OCI-LY3 (cell line): ENCODE results near the gene TNFAIP8L3.

Source experiments
- H2AFZ ChIP-seq: fragments of 200-600, 300-600 bp; shearing (Covaris generic); 2 replicates; pipeline ENCODE4 v1.6.0; 2014; ENCODE audit warnings: antibody characterized with exemption, low read depth, low read length
- H3K27ac ChIP-seq: fragments of 200-600, 300-600 bp; sonication (generic); 2 replicates; pipeline ENCODE4 v1.5.1; 2014; ENCODE audit warnings: mild to moderate bottlenecking, low read length, moderate library complexity, mixed read lengths
- H3K27me3 ChIP-seq: fragments of 200-600, 300-600 bp; sonication (generic); 2 replicates; pipeline ENCODE4 v1.6.1; 2014; ENCODE audit warnings: low read depth, low read length, mixed read lengths
- H3K36me3 ChIP-seq: fragments of 200-600, 300-600 bp; sonication (generic); replicated peaks from 2 replicates; pipeline ENCODE3; 2014; ENCODE audit warnings: low read depth, low read length, mixed read lengths
- H3K4me1 ChIP-seq: fragments of 300-600, 200-600 bp; sonication (generic); 2 replicates; pipeline ENCODE4 v1.6.1; 2014; ENCODE audit warnings: low read length, mixed read lengths
- H3K4me2 ChIP-seq: fragments of 200-600, 300-600 bp; sonication (generic); 2 replicates; pipeline ENCODE4 v1.6.1; 2014; ENCODE audit warnings: low read length, mixed read lengths
- H3K4me3 ChIP-seq: fragments of 300-600, 200-600 bp; sonication (generic); 2 replicates; pipeline ENCODE4 v1.5.1; 2014; ENCODE audit warnings: antibody characterized with exemption, mild to moderate bottlenecking, low read length, moderate library complexity
- H3K79me2 ChIP-seq: fragments of 300-600, 200-600 bp; shearing (Covaris generic); 2 replicates; pipeline ENCODE4 v1.6.1; 2014; ENCODE audit warnings: mild to moderate bottlenecking, low read length, mixed read lengths
- H3K9ac ChIP-seq: fragments of 300-600, 200-600 bp; shearing (Covaris generic); 2 replicates; pipeline ENCODE4 v1.6.0; 2014; ENCODE audit warnings: mild to moderate bottlenecking, low read length, moderate library complexity
- H3K9me3 ChIP-seq: fragments of 200-600, 300-600 bp; shearing (Covaris generic); 2 replicates; pipeline ENCODE4 v1.6.1; 2014; ENCODE audit warnings: low read length, mixed read lengths; ENCODE audit not compliant: insufficient read depth
- H4K20me1 ChIP-seq: fragments of 200-600, 300-600 bp; sonication (generic); 2 replicates; pipeline ENCODE4 v1.6.1; 2016; ENCODE audit warnings: low read length, mixed read lengths; ENCODE audit not compliant: insufficient read depth
- EZH2phosphoT487 ChIP-seq: fragments of 200-600 bp; shearing (Covaris generic); IDR thresholded peaks from 2 replicates; pipeline ENCODE4 v1.6.1; 2018; ENCODE audit warnings: antibody characterized with exemption, mixed run types, low read depth
- TF ChIP-seq, protein P1 (sequence below): fragments of 200-600, 300-600 bp; sonication (generic); IDR thresholded peaks from 2 replicates; pipeline ENCODE4 v1.5.1; 2014; ENCODE audit warnings: antibody characterized with exemption, low read length, low read depth

The TNFAIP8L3 gene

GRCh38 chr15:51022206-51022605 is 72.5 kb downstream of the TNFAIP8L3 start:
- Histone ChIP-seq H3K79me2 (no peaks in the 10 kb centered on the region), H3K4me2 (no peak overlapping the region), H2AFZ (no peak overlapping the region), H3K27me3 (no peaks in the 10 kb centered on the region), H3K9ac (no peak overlapping the region), H3K27ac (no peak overlapping the region), H3K4me1 (0 out of 2 replicates have a peak, but pooled peaks cover 3% of the 10 kb centered on the region), H3K36me3 (no peaks in the 10 kb centered on the region), H3K4me3 (no peak overlapping the region), H4K20me1 (no peaks in the 10 kb centered on the region), H3K9me3 (no peaks in the 10 kb centered on the region)
- TF ChIP-seq, protein P1, sequence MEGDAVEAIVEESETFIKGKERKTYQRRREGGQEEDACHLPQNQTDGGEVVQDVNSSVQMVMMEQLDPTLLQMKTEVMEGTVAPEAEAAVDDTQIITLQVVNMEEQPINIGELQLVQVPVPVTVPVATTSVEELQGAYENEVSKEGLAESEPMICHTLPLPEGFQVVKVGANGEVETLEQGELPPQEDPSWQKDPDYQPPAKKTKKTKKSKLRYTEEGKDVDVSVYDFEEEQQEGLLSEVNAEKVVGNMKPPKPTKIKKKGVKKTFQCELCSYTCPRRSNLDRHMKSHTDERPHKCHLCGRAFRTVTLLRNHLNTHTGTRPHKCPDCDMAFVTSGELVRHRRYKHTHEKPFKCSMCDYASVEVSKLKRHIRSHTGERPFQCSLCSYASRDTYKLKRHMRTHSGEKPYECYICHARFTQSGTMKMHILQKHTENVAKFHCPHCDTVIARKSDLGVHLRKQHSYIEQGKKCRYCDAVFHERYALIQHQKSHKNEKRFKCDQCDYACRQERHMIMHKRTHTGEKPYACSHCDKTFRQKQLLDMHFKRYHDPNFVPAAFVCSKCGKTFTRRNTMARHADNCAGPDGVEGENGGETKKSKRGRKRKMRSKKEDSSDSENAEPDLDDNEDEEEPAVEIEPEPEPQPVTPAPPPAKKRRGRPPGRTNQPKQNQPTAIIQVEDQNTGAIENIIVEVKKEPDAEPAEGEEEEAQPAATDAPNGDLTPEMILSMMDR, result no peak
- no peak for TF ChIP-seq EZH2phosphoT487

GRCh38 chr15:51016615-51017014 is 78.1 kb downstream of the TNFAIP8L3 start:
- no peak for TF ChIP-seq EZH2phosphoT487
- TF ChIP-seq, protein P1, result no peak
- Histone ChIP-seq H3K4me3 (no peak overlapping the region), H3K9ac (no peak overlapping the region), H2AFZ (no peak overlapping the region), H3K36me3 (no peaks in the 10 kb centered on the region), H3K4me2 (no peak overlapping the region), H4K20me1 (no peaks in the 10 kb centered on the region), H3K27me3 (no peaks in the 10 kb centered on the region), H3K79me2 (no peaks in the 10 kb centered on the region), H3K9me3 (no peaks in the 10 kb centered on the region), H3K27ac (no peak overlapping the region), H3K4me1 (no peaks in the 10 kb centered on the region)

- TF ChIP-seq EZH2phosphoT487, result no peak
- TF ChIP-seq, protein P1, result no peak
- H3K27me3 ChIP-seq, result no peaks in the 10 kb centered on the region
- no peak overlapping the region for H3K4me3 ChIP-seq
- no peaks in the 10 kb centered on the region for H3K79me2 ChIP-seq
- H2AFZ ChIP-seq, result no peak overlapping the region
- H4K20me1 ChIP-seq, result no peaks in the 10 kb centered on the region
- H3K9ac ChIP-seq, result no peak overlapping the region
- H3K27ac ChIP-seq, result no peak overlapping the region
- no peak overlapping the region for H3K4me2 ChIP-seq
- no peaks in the 10 kb centered on the region for H3K4me1 ChIP-seq
- H3K36me3 ChIP-seq, result no peaks in the 10 kb centered on the region
- no peaks in the 10 kb centered on the region for H3K9me3 ChIP-seq
These were observed 83.5 kb downstream of the TNFAIP8L3 start for GRCh38 chr15:51011212-51011611.

GRCh38 chr15:51007131-51007666 is 87.5 kb downstream of the TNFAIP8L3 start:
- H3K36me3 ChIP-seq, result peaks cover 4% of the 10 kb centered on the region
- H3K27me3 ChIP-seq, result no peaks in the 10 kb centered on the region
- H3K79me2 ChIP-seq, result no peaks in the 10 kb centered on the region
- TF ChIP-seq, protein P1, result no peak
- TF ChIP-seq EZH2phosphoT487, result no peak
- no peak overlapping the region for H3K9ac ChIP-seq
- no peaks in the 10 kb centered on the region for H3K4me1 ChIP-seq
- H3K4me3 ChIP-seq, result no peak overlapping the region
- H4K20me1 ChIP-seq, result no peaks in the 10 kb centered on the region
- H3K4me2 ChIP-seq, result no peak overlapping the region
- no peak overlapping the region for H3K27ac ChIP-seq
- no peak overlapping the region for H2AFZ ChIP-seq
- H3K9me3 ChIP-seq, result no peaks in the 10 kb centered on the region
